GM12875 (cell line): ENCODE results near the gene LACTBL1.

Source experiments
- H3K4me3 ChIP-seq: one replicate; pipeline ENCODE4 v1.5.1; 2011; ENCODE audit warnings: low read depth, low read length, control low read depth
- TF ChIP-seq, protein P1 (sequence below): IDR thresholded peaks from 2 replicates; pipeline ENCODE4 v1.5.1; 2011; ENCODE audit warnings: low read depth, mild to moderate bottlenecking, control low read depth, inconsistent platforms, low read length, moderate library complexity, borderline replicate concordance; ENCODE audit not compliant: insufficient read depth

Gene LACTBL1

DNA sequence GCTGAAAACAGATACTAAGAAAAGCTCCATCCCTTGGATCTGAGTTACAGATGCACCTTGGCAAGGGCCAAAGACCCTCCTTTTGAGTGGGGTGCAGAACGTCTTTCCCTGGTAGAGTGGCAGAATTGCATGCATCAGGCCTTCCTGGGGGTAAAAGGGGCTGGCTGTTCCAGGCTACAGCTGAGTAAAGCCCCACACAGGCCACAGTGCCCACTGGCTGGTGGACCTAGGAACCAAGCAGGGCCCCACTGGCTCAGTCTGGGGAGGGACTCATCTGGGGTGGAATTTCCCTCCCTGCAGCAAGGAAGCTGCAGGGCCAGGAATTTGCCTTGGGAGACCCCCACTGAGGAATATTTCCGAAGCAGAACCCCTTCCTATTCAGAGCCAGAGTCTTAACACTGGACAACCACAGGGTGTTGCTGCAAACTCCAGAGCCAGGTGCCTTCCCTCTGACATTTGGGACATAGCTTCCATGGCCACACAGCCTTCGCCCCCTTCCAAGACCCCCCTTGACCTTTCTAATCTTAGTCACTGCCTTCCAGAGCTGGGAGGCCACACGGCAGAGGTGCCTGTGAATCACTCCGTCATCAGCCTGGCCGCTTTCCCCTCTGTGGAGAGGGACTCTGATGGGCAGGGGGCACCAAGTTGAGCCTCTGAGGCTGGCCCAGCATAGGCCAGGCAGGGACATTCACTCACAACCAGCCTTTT, 52.5 kb downstream of the LACTBL1 start:
- TF ChIP-seq, protein P1, sequence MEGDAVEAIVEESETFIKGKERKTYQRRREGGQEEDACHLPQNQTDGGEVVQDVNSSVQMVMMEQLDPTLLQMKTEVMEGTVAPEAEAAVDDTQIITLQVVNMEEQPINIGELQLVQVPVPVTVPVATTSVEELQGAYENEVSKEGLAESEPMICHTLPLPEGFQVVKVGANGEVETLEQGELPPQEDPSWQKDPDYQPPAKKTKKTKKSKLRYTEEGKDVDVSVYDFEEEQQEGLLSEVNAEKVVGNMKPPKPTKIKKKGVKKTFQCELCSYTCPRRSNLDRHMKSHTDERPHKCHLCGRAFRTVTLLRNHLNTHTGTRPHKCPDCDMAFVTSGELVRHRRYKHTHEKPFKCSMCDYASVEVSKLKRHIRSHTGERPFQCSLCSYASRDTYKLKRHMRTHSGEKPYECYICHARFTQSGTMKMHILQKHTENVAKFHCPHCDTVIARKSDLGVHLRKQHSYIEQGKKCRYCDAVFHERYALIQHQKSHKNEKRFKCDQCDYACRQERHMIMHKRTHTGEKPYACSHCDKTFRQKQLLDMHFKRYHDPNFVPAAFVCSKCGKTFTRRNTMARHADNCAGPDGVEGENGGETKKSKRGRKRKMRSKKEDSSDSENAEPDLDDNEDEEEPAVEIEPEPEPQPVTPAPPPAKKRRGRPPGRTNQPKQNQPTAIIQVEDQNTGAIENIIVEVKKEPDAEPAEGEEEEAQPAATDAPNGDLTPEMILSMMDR = no peak
- H3K4me3 ChIP-seq = no peak overlapping the region

DNA sequence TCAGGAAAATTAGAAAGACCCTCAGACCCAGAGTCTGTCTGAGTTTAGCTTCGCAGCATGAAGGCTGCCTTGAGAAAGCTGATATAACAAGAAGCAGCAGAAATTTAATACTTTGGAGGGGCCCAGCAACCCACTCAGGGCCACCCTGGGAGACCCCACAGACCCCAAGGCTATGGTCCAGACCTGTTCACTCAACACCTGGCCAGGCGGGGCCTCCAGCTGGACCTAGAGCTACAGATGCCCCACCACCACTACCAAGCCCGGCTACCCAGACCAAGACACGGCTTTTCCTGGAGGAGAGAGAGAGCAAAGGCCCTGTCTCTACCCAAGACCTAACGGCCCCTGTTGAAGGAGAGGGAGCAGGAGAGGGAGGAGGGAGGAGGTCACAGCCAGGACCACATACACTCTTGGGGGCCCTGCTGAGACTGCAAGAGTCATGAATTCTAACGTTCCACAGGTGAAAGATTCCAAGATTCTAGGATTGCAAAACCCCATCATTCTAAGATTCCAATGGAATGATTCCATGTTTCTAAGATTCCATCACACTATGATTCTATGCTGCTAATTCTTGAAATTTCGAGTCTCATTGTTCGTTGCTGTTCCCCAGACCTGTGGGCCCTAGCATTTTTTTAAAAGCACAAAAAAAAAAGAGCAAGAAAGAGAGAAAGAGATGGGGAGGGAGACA, 53.2 kb downstream of the LACTBL1 start:
- H3K4me3 ChIP-seq = no peak overlapping the region
- TF ChIP-seq, protein P1 = no peak

DNA sequence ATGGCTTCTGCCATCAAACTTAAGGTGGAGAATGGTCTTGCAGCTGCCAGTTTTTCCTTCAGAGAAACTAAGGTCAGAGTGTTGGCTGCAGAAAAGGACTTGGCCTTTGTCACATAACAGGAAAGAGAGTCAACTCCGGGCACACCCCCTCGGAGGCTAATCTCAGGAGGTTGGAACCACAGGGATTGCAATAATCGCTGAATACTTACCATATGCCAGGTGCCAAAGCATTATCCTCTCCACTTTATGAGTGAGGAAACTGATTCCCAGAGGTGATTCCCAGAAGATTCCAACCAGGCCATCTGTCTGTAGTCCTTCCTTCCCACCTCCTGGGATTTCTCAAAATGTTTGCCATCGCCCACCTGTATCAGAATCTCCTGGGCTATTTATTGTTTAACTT, 54.0 kb downstream of the LACTBL1 start:
- TF ChIP-seq, protein P1 = no peak
- no peak overlapping the region for H3K4me3 ChIP-seq

DNA sequence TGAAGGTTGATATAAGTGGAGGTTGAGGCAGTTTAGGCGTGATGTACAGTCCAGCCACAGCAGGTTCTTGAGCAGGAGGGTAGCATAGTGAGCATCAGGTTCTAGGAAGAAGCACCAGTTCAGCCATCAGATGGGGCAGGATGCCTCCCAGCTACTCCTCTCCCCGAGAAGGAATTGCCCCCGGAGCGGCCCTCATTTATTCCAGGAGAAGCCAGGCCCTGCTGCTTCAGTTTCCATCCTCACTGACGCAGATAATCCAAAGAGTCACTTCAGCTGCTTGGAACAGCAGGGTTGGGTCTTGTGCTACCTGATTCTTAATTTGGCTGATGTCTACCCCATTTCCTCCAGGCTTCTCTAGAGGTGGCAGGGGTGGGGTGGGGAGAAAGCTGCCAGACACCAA, 54.7 kb downstream of the LACTBL1 start:
- TF ChIP-seq, protein P1 = no peak
- no peak overlapping the region for H3K4me3 ChIP-seq

DNA sequence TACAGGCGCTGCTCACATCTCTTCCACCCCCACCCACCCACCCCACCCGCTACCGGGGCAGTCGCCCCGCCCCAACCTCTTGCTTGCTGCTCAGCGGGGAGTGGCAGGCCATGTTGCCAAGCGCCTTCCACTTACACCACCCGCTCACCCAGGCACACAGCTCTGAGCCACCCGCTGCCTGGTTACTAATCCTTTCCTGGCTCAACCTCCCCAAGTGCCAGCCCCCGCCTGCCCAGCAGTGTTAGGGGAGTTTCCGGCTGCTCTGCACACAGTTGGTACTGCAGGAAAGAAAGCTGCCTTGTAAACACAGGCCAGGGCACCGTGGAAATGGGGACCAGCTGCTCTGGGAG, 56.2 kb downstream of the LACTBL1 start:
- no peak overlapping the region for H3K4me3 ChIP-seq
- TF ChIP-seq, protein P1 = no peak

DNA sequence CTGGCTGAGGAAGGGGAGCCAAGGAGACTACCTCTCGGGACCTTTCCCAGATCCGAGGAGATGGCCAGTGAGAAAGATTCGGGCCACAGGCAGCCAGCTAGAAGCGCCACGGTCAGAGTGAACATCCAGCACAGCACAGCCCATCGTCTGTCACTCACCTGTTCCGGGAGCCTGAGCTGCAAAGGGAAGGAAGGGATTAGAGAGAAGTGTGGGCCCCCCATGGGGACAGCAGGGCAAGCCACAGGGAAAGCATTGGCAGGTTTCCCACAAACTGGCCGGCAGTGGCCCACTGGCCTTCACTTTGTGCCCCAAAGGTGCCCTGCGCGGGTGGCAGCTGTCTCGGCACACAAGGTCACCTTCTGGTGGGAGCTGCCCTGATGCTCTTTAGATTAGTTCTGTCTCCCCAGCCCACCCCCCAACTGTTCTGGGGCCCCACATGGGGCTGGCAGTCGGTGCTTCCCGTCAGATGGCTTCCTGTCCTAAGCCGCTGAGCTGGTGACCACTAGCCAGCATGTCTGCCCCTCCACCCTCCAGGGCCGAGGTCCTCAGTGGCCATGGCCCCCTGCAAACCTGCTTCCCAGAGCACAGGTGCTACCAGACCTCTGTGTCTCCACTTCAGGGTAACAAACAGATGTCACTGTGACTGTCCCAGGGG, 56.7 kb downstream of the LACTBL1 start:
- H3K4me3 ChIP-seq = no peak overlapping the region

More for the DNA sequence above, 56.7 kb downstream of the LACTBL1 start:
- TF ChIP-seq, protein P1 = no peak
